IPS-15b (cell line): ENCODE measurements around the gene PCGF1.

ENCODE experiments used
- H3K27me3 ChIP-seq: one replicate; pipeline ENCODE4 v1.6.1; 2013; ENCODE audit warnings: low read length; ENCODE audit not compliant: control insufficient read depth, insufficient read depth
- H3K36me3 ChIP-seq: one replicate; pipeline ENCODE4 v1.6.1; 2013; ENCODE audit warnings: low read length; ENCODE audit not compliant: control insufficient read depth, insufficient read depth
- H3K4me1 ChIP-seq: one replicate; pipeline ENCODE4 v1.6.1; 2013; ENCODE audit warnings: mild to moderate bottlenecking, low read length; ENCODE audit not compliant: control insufficient read depth, insufficient read depth
- H3K4me3 ChIP-seq: one replicate; pipeline ENCODE4 v1.5.1; 2013; ENCODE audit warnings: low read depth, low read length
- H3K9ac ChIP-seq: one replicate; pipeline ENCODE4 v1.6.1; 2013; ENCODE audit warnings: low read depth, mild to moderate bottlenecking, low read length
- H3K9me3 ChIP-seq: one replicate; pipeline ENCODE4 v1.6.1; 2013; ENCODE audit warnings: mild to moderate bottlenecking, low read length; ENCODE audit not compliant: control insufficient read depth, insufficient read depth

PCGF1 gene

GRCh38 chr2:74511104-74511989 lies 3.9 kb upstream of the PCGF1 start:
- Histone ChIP-seq H3K36me3 (no peaks in the 10 kb centered on the region), H3K4me1 (peaks cover 3% of the 10 kb centered on the region), H3K4me3 (no peak overlapping the region), H3K9me3 (no peaks in the 10 kb centered on the region), H3K9ac (no peak overlapping the region), H3K27me3 (peaks cover 85% of the 10 kb centered on the region)

- Histone ChIP-seq H3K36me3 (peaks cover 3% of the 10 kb centered on the region), H3K4me3 (no peak overlapping the region), H3K4me1 (peaks cover 3% of the 10 kb centered on the region), H3K27me3 (peaks cover 82% of the 10 kb centered on the region), H3K9ac (no peak overlapping the region), H3K9me3 (no peaks in the 10 kb centered on the region)
These were observed 2.8 kb upstream of the PCGF1 start for GRCh38 chr2:74510272-74510671.

GRCh38 chr2:74507926-74508520 lies 528 bp upstream of the PCGF1 start:
- no peaks in the 10 kb centered on the region for H3K9me3 ChIP-seq
- peaks cover 3% of the 10 kb centered on the region for H3K4me1 ChIP-seq
- peak overlapping the region; percentile 81 for H3K9ac ChIP-seq
- peak overlapping the region; percentile 93 for H3K4me3 ChIP-seq
- peaks cover 83% of the 10 kb centered on the region for H3K27me3 ChIP-seq
- peaks cover 4% of the 10 kb centered on the region for H3K36me3 ChIP-seq

GRCh38 chr2:74505448-74506246 lies 1.8 kb downstream of the PCGF1 start:
- Histone ChIP-seq H3K27me3 (peaks cover 83% of the 10 kb centered on the region), H3K36me3 (peaks cover 4% of the 10 kb centered on the region), H3K4me1 (peaks cover 3% of the 10 kb centered on the region), H3K4me3 (no peak overlapping the region), H3K9me3 (no peaks in the 10 kb centered on the region), H3K9ac (no peak overlapping the region)

- H3K9me3 ChIP-seq = no peaks in the 10 kb centered on the region
- H3K36me3 ChIP-seq = peaks cover 4% of the 10 kb centered on the region
- peak overlapping the region; percentile 48 for H3K4me3 ChIP-seq
- H3K9ac ChIP-seq = no peak overlapping the region
- peaks cover 83% of the 10 kb centered on the region for H3K27me3 ChIP-seq
- H3K4me1 ChIP-seq = peaks cover 3% of the 10 kb centered on the region
These were observed 2.9 kb downstream of the PCGF1 start for GRCh38 chr2:74504591-74504990.

GRCh38 chr2:74503506-74504475 lies 3.7 kb downstream of the PCGF1 start:
- Histone ChIP-seq H3K4me3 (peak overlapping the region; percentile 48), H3K27me3 (peaks cover 83% of the 10 kb centered on the region), H3K4me1 (peaks cover 3% of the 10 kb centered on the region), H3K9ac (peak overlapping the region; percentile 60), H3K9me3 (no peaks in the 10 kb centered on the region), H3K36me3 (peaks cover 4% of the 10 kb centered on the region)

GRCh38 chr2:74502720-74503505 lies 4.6 kb downstream of the PCGF1 start:
- H3K4me3 ChIP-seq = peak overlapping the region; percentile 48
- H3K36me3 ChIP-seq = peaks cover 4% of the 10 kb centered on the region
- peak overlapping the region; percentile 60 for H3K9ac ChIP-seq
- no peaks in the 10 kb centered on the region for H3K9me3 ChIP-seq
- H3K4me1 ChIP-seq = peaks cover 3% of the 10 kb centered on the region
- peaks cover 84% of the 10 kb centered on the region for H3K27me3 ChIP-seq

GRCh38 chr2:74502147-74502719 lies 5.3 kb downstream of the PCGF1 start:
- Histone ChIP-seq H3K27me3 (peaks cover 91% of the 10 kb centered on the region), H3K4me3 (peak overlapping the region; percentile 48), H3K9ac (no peak overlapping the region), H3K9me3 (no peaks in the 10 kb centered on the region), H3K4me1 (peaks cover 3% of the 10 kb centered on the region), H3K36me3 (peaks cover 4% of the 10 kb centered on the region)

GRCh38 chr2:74501335-74502071 lies 6.0 kb downstream of the PCGF1 start:
- Histone ChIP-seq H3K36me3 (peaks cover 4% of the 10 kb centered on the region), H3K4me3 (peak overlapping the region; percentile 48), H3K27me3 (peaks cover 95% of the 10 kb centered on the region), H3K9me3 (no peaks in the 10 kb centered on the region), H3K9ac (no peak overlapping the region), H3K4me1 (peaks cover under 1% of the 10 kb centered on the region)

- peaks cover 4% of the 10 kb centered on the region for H3K36me3 ChIP-seq
- H3K9me3 ChIP-seq = no peaks in the 10 kb centered on the region
- peaks cover 100% of the 10 kb centered on the region for H3K27me3 ChIP-seq
- no peaks in the 10 kb centered on the region for H3K4me1 ChIP-seq
- H3K4me3 ChIP-seq = peak overlapping the region; percentile 41
- no peak overlapping the region for H3K9ac ChIP-seq
These were observed 6.9 kb downstream of the PCGF1 start for GRCh38 chr2:74500578-74500946.
